CD8-positive, alpha-beta memory T cell (primary cell): ENCODE data around the gene HMGB4. TPM values are rescaled to one million over a fixed set of nuclear protein-coding genes. Genes with fewer than 3 reads are reported as not detected.
A peak's percentile ranks its signal among the peaks of the same experiment; 100 is the strongest.

Experiments used
- CTCF ChIA-PET: fragments of 350-600 bp; sonication (Branson Sonifier 250); formaldehyde crosslinking; loops from one replicate; lab custom pipeline; 2021; ENCODE audit warnings: antibody characterized with exemption; lab: Charles Lee
- POLR2A ChIA-PET: fragments of 350-600 bp; sonication (Branson Sonifier 250); formaldehyde crosslinking; loops from one replicate; lab custom pipeline; 2021; ENCODE audit warnings: antibody characterized with exemption; lab: Charles Lee
- DNase-seq, 5 donors: peaks; one replicate each; pipeline versions ENCODE4 v3.0.0 to v3.0.0-alpha.2; 2020 to 2022; ENCODE audit warnings: mixed read lengths in 1 of 5
- H3K27ac ChIP-seq: one replicate; pipeline ENCODE4 v1.7.0; 2013; ENCODE audit warnings: low read depth, mild to moderate bottlenecking, low read length, moderate library complexity
- H3K27me3 ChIP-seq: 2 replicates; pipeline ENCODE4 v1.7.0; 2013; ENCODE audit warnings: low read length, mild to moderate bottlenecking; ENCODE audit not compliant: insufficient read depth, poor library complexity, severe bottlenecking
- H3K36me3 ChIP-seq: 2 replicates; pipeline ENCODE4 v1.7.0; 2013; ENCODE audit warnings: mild to moderate bottlenecking, low read length, moderate library complexity; ENCODE audit not compliant: insufficient read depth
- H3K4me1 ChIP-seq: 2 replicates; pipeline ENCODE4 v1.7.0; 2013; ENCODE audit warnings: mild to moderate bottlenecking, low read length, moderate library complexity; ENCODE audit not compliant: insufficient read depth
- H3K4me3 ChIP-seq: 2 replicates; pipeline ENCODE4 v1.7.0; 2013; ENCODE audit warnings: mild to moderate bottlenecking, low read length
- H3K9me3 ChIP-seq: 2 replicates; pipeline ENCODE4 v1.7.0; 2013; ENCODE audit warnings: mild to moderate bottlenecking, low read length
- H3K27ac Mint-ChIP-seq, 8 donors: one replicate each; pipeline ENCODE4 v1.8.0; 2020 to 2021; ENCODE audit warnings: mixed read lengths in 8 of 8, mild to moderate bottlenecking in 6 of 8, inconsistent platforms in 3 of 8, moderate library complexity in 3 of 8
- H3K27me3 Mint-ChIP-seq, 2 donors: one replicate each; pipeline ENCODE4 v1.8.0; 2020 to 2021; ENCODE audit warnings: mixed read lengths in 2 of 2, mild to moderate bottlenecking in 1 of 2, moderate library complexity in 1 of 2
- H3K36me3 Mint-ChIP-seq, 3 donors: one replicate each; pipeline ENCODE4 v1.8.0; 2020 to 2021; ENCODE audit warnings: mixed read lengths in 3 of 3, inconsistent platforms in 1 of 3, mild to moderate bottlenecking in 1 of 3
- H3K4me1 Mint-ChIP-seq, 3 donors: one replicate each; pipeline ENCODE4 v1.8.0; 2020 to 2021; ENCODE audit warnings: mixed read lengths in 3 of 3, inconsistent platforms in 1 of 3, mild to moderate bottlenecking in 1 of 3
- H3K4me3 Mint-ChIP-seq, 7 donors: one replicate each; pipeline ENCODE4 v1.8.0; 2020 to 2021; ENCODE audit warnings: mixed read lengths in 7 of 7, mild to moderate bottlenecking in 6 of 7, moderate library complexity in 4 of 7, inconsistent platforms in 2 of 7
- H3K9me3 Mint-ChIP-seq, 5 donors: one replicate each; pipeline ENCODE4 v1.8.0; 2020 to 2022; ENCODE audit warnings: mixed read lengths in 5 of 5, mild to moderate bottlenecking in 3 of 5, moderate library complexity in 2 of 5, inconsistent platforms in 1 of 5
- polyA plus RNA-seq: library from polyadenylated mRNA; unstranded; fragments of 300-500 nt; fragmentation: Illumina TruSeq; gene quantifications from one replicate; pipeline ENCODE4 v1.2.3, GENCODE V29; 2021
- total RNA-seq, 2 experiments: library from RNA; stranded (reverse); gene quantifications; one replicate each; pipeline ENCODE4 v1.2.3, GENCODE V29; 2021

HMGB4 gene
- total and polyA plus RNA-seq, 3 experiments from 2014 or later: not detected

- ChIA-PET CTCF (no interaction called here), POLR2A (no interaction called here)
- Mint-ChIP-seq H3K4me1 (no peaks in the 10 kb centered on the region), H3K27me3 (peaks cover 6 to 42% of the 10 kb centered on the region in 2 donors), H3K4me3 (no peak overlapping the region), H3K36me3 (no peaks in the 10 kb centered on the region), H3K27ac (no peak overlapping the region), H3K9me3 (no peaks in the 10 kb centered on the region)
- Histone ChIP-seq H3K36me3 (no peaks in the 10 kb centered on the region), H3K4me1 (no peaks in the 10 kb centered on the region), H3K9me3 (no peaks in the 10 kb centered on the region), H3K27ac (no peak overlapping the region), H3K4me3 (no peak overlapping the region), H3K27me3 (no peaks in the 10 kb centered on the region)
- no peak for DNase-seq
Measured at GRCh38 chr1:33866281-33866680, 2.4 kb downstream of the HMGB4 start.

- H3K4me1 Mint-ChIP-seq: no peaks in the 10 kb centered on the region
- DNase-seq: no peak
- Histone ChIP-seq H3K27ac (no peak overlapping the region), H3K9me3 (no peaks in the 10 kb centered on the region), H3K4me3 (no peak overlapping the region), H3K36me3 (no peaks in the 10 kb centered on the region), H3K27me3 (no peaks in the 10 kb centered on the region), H3K4me1 (no peaks in the 10 kb centered on the region)
- peaks cover 4 to 30% of the 10 kb centered on the region in 2 donors for H3K27me3 Mint-ChIP-seq
- H3K36me3 Mint-ChIP-seq: no peaks in the 10 kb centered on the region
- H3K27ac Mint-ChIP-seq: no peak overlapping the region
- no peaks in the 10 kb centered on the region for H3K9me3 Mint-ChIP-seq
- H3K4me3 Mint-ChIP-seq: peak overlapping the region in 1 of 7 donors; percentile 30
- POLR2A ChIA-PET: no interaction called here
- CTCF ChIA-PET: no interaction called here
Measured at GRCh38 chr1:33867684-33868083, 3.8 kb downstream of the HMGB4 start.

GRCh38 chr1:33872275-33872674 is 8.4 kb downstream of the HMGB4 start:
- Mint-ChIP-seq H3K36me3 (no peaks in the 10 kb centered on the region), H3K27me3 (peaks cover 1 to 21% of the 10 kb centered on the region in 2 donors), H3K9me3 (peaks cover 0 to 2% (median 0%) of the 10 kb centered on the region in 5 donors), H3K27ac (peak overlapping the region in 1 of 8 donors; percentile 45), H3K4me1 (no peaks in the 10 kb centered on the region), H3K4me3 (no peak overlapping the region)
- CTCF ChIA-PET: no interaction called here
- Histone ChIP-seq H3K4me1 (no peaks in the 10 kb centered on the region), H3K27me3 (no peaks in the 10 kb centered on the region), H3K4me3 (no peak overlapping the region), H3K27ac (no peak overlapping the region), H3K36me3 (no peaks in the 10 kb centered on the region), H3K9me3 (no peaks in the 10 kb centered on the region)
- DNase-seq: no peak
- POLR2A ChIA-PET: no interaction called here

DNA sequence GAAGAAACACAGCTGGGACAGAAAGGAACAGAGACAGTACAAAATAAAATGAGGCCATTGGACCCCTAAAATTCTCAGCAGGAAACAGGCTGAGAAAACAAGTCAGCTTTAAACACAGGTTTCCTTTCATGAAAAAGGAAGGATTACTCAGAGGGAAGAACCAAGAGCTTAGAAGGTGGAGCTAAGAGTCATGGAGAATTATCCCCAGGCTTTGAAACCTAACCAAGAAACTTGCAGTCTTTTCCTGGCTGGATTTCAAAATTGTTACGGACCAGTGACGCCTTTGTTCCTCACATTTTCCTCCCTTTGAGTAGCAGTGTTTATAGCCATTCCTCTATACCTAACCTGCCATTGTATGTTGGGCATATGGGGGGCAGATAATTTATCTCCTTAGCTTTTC is 8.8 kb downstream of the HMGB4 start:
- CTCF ChIA-PET: no interaction called here

GRCh38 chr1:33874636-33875035 is 10.8 kb downstream of the HMGB4 start:
- DNase-seq: no peak
- H3K9me3 Mint-ChIP-seq: peaks cover 0 to 2% (median 0%) of the 10 kb centered on the region in 5 donors
- H3K4me1 Mint-ChIP-seq: no peaks in the 10 kb centered on the region
- Histone ChIP-seq H3K4me3 (no peak overlapping the region), H3K27ac (no peak overlapping the region), H3K27me3 (no peaks in the 10 kb centered on the region), H3K36me3 (no peaks in the 10 kb centered on the region), H3K4me1 (no peaks in the 10 kb centered on the region), H3K9me3 (no peaks in the 10 kb centered on the region)
- H3K27ac Mint-ChIP-seq: no peak overlapping the region
- H3K36me3 Mint-ChIP-seq: no peaks in the 10 kb centered on the region
- no peak overlapping the region for H3K4me3 Mint-ChIP-seq
- ChIA-PET POLR2A (no interaction called here), CTCF (no interaction called here)
- H3K27me3 Mint-ChIP-seq: peaks cover 6 to 25% of the 10 kb centered on the region in 2 donors

More for the DNA sequence above, 8.8 kb downstream of the HMGB4 start:
- no peaks in the 10 kb centered on the region for H3K36me3 ChIP-seq
- H3K27me3 Mint-ChIP-seq: peaks cover 3 to 22% of the 10 kb centered on the region in 2 donors
- no peaks in the 10 kb centered on the region for H3K4me1 ChIP-seq
- no peaks in the 10 kb centered on the region for H3K27me3 ChIP-seq
- H3K27ac Mint-ChIP-seq: peak overlapping the region in 1 of 8 donors; percentile 45
- POLR2A ChIA-PET: no interaction called here
- H3K4me1 Mint-ChIP-seq: no peaks in the 10 kb centered on the region
- no peak overlapping the region for H3K4me3 Mint-ChIP-seq
- H3K9me3 Mint-ChIP-seq: peaks cover 0 to 2% (median 0%) of the 10 kb centered on the region in 5 donors
- H3K9me3 ChIP-seq: no peaks in the 10 kb centered on the region
- H3K4me3 ChIP-seq: no peak overlapping the region
- H3K36me3 Mint-ChIP-seq: no peaks in the 10 kb centered on the region
- DNase-seq: no peak
- H3K27ac ChIP-seq: no peak overlapping the region

GRCh38 chr1:33875862-33876261 is 12.0 kb downstream of the HMGB4 start:
- no peaks in the 10 kb centered on the region for H3K4me1 ChIP-seq
- no peak for DNase-seq
- POLR2A ChIA-PET: no interaction called here
- H3K4me3 ChIP-seq: no peak overlapping the region
- no peaks in the 10 kb centered on the region for H3K36me3 ChIP-seq
- H3K36me3 Mint-ChIP-seq: no peaks in the 10 kb centered on the region
- CTCF ChIA-PET: no interaction called here
- no peak overlapping the region for H3K4me3 Mint-ChIP-seq
- H3K27ac ChIP-seq: no peak overlapping the region
- no peaks in the 10 kb centered on the region for H3K4me1 Mint-ChIP-seq
- H3K9me3 Mint-ChIP-seq: peaks cover 0 to 2% (median 0%) of the 10 kb centered on the region in 5 donors
- H3K27me3 Mint-ChIP-seq: peaks cover 6 to 30% of the 10 kb centered on the region in 2 donors
- no peaks in the 10 kb centered on the region for H3K9me3 ChIP-seq
- no peak overlapping the region for H3K27ac Mint-ChIP-seq
- H3K27me3 ChIP-seq: no peaks in the 10 kb centered on the region

DNA sequence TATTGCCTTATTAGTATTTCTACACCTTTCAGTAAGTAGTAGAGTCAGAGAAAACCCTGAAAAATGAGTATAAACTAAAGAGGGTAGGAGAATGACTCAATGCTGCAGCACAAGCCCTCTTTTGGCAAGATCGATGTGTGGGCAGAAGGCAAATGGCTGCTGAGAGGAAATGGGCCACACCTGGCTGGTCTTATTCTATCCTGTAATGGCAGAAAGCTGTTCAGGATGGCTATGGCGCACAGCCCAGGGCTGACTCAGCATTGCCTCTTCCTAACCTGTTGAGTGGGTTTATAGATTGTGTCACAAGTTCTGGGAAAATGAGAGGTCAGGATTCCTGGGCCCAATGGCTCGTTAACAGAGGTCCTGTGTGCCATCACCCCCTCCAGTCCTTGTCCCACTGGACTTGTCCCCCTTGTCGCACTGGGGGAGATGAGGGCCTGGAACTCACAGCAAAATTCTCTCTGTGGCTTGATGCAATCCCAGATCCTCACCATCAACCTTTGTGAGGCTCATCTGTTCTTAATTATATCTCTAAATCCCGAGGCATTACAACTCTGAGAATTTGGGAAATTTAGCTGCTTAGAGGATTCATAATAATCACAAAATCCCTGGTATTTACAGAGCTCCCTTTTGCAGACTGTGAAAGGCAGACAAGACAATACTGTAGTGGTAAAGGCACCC is 13.2 kb downstream of the HMGB4 start:
- no peak for DNase-seq
- Mint-ChIP-seq H3K27me3 (peaks cover 6 to 39% of the 10 kb centered on the region in 2 donors), H3K27ac (no peak overlapping the region), H3K4me3 (no peak overlapping the region), H3K4me1 (no peaks in the 10 kb centered on the region), H3K36me3 (no peaks in the 10 kb centered on the region), H3K9me3 (peaks cover 0 to 2% (median 0%) of the 10 kb centered on the region in 5 donors)
- H3K36me3 ChIP-seq: no peaks in the 10 kb centered on the region
- CTCF ChIA-PET: no interaction called here
- no peaks in the 10 kb centered on the region for H3K27me3 ChIP-seq
- H3K4me3 ChIP-seq: no peak overlapping the region
- H3K27ac ChIP-seq: no peak overlapping the region
- no peaks in the 10 kb centered on the region for H3K9me3 ChIP-seq
- no peaks in the 10 kb centered on the region for H3K4me1 ChIP-seq
- POLR2A ChIA-PET: no interaction called here

DNA sequence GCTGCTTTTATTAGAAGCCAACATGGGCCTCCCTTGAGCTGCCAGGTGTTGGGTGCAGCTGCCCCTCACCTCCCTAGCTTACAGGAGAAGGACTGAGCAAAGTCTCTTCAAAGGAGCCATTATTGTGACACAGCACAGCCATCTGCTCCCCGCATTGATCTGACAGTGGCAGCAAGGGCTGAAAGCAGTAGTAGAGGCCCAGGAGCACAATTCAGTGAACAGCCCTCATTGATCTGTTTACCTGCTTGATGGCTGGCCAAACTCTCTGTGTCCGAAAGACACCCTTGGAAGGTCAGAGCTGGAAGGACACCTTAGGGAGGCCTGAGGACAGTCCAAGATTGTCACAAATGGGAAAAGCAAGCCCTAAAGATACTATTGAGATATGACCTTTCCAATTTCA is 14.5 kb downstream of the HMGB4 start:
- Mint-ChIP-seq H3K4me3 (no peak overlapping the region), H3K4me1 (no peaks in the 10 kb centered on the region), H3K27me3 (peaks cover 7 to 41% of the 10 kb centered on the region in 2 donors), H3K9me3 (peaks cover 0 to 2% (median 0%) of the 10 kb centered on the region in 5 donors), H3K27ac (no peak overlapping the region), H3K36me3 (no peaks in the 10 kb centered on the region)
- ChIA-PET CTCF (no interaction called here), POLR2A (no interaction called here)
- H3K27ac ChIP-seq: no peak overlapping the region
- H3K4me1 ChIP-seq: no peaks in the 10 kb centered on the region
- H3K36me3 ChIP-seq: no peaks in the 10 kb centered on the region
- no peaks in the 10 kb centered on the region for H3K27me3 ChIP-seq
- no peak for DNase-seq
- H3K9me3 ChIP-seq: no peaks in the 10 kb centered on the region
- no peak overlapping the region for H3K4me3 ChIP-seq
